ENCODE measurements around the gene RPSA.

Gene RPSA

GRCh38 chr3:39383881-39384664, 22.4 kb upstream of the RPSA start:
- H3K4me3 ChIP-seq (ENCODE audit: low read length), result peak overlapping the region; percentile 84
- DNase-seq (ENCODE audit: low read depth), result peak; percentile 96
- no peak for TF ChIP-seq CTCF (IDR thresholded peaks at IDR 0.05; ENCODE audit: insufficient read depth, low read depth, low read length, missing control alignments)

- H3K4me3 ChIP-seq (ENCODE audit: low read length), result peak overlapping the region; percentile 84
- TF ChIP-seq CTCF (IDR thresholded peaks at IDR 0.05; ENCODE audit: insufficient read depth, low read depth, low read length, missing control alignments), result no peak
- no peak for DNase-seq (ENCODE audit: low read depth)
Observed at GRCh38 chr3:39384665-39385000, 21.9 kb upstream of the RPSA start.

GRCh38 chr3:39385456-39386090, 20.9 kb upstream of the RPSA start:
- DNase-seq (ENCODE audit: low read depth), result no peak
- no peak for TF ChIP-seq CTCF (IDR thresholded peaks at IDR 0.05; ENCODE audit: insufficient read depth, low read depth, low read length, missing control alignments)
- no peak overlapping the region for H3K4me3 ChIP-seq (ENCODE audit: low read length)

GRCh38 chr3:39386318-39386717, 20.2 kb upstream of the RPSA start:
- no peak overlapping the region for H3K4me3 ChIP-seq (ENCODE audit: low read length)
- DNase-seq (ENCODE audit: low read depth), result no peak
- no peak for TF ChIP-seq CTCF (IDR thresholded peaks at IDR 0.05; ENCODE audit: insufficient read depth, low read depth, low read length, missing control alignments)

GRCh38 chr3:39387411-39387975, 19.0 kb upstream of the RPSA start:
- no peak overlapping the region for H3K4me3 ChIP-seq (ENCODE audit: low read length)
- no peak for TF ChIP-seq CTCF (IDR thresholded peaks at IDR 0.05; ENCODE audit: insufficient read depth, low read depth, low read length, missing control alignments)

GRCh38 chr3:39388153-39388552, 18.4 kb upstream of the RPSA start:
- H3K4me3 ChIP-seq (ENCODE audit: low read length), result no peak overlapping the region
- no peak for DNase-seq (ENCODE audit: low read depth)
- no peak for TF ChIP-seq CTCF (IDR thresholded peaks at IDR 0.05; ENCODE audit: insufficient read depth, low read depth, low read length, missing control alignments)

More at GRCh38 chr3:39387411-39387975, 19.0 kb upstream of the RPSA start:
- no peak for DNase-seq (ENCODE audit: low read depth)

Data from epithelial cell of esophagus (primary cell).